ENCODE results near the gene SUPT4H1.

Gene SUPT4H1

DNA sequence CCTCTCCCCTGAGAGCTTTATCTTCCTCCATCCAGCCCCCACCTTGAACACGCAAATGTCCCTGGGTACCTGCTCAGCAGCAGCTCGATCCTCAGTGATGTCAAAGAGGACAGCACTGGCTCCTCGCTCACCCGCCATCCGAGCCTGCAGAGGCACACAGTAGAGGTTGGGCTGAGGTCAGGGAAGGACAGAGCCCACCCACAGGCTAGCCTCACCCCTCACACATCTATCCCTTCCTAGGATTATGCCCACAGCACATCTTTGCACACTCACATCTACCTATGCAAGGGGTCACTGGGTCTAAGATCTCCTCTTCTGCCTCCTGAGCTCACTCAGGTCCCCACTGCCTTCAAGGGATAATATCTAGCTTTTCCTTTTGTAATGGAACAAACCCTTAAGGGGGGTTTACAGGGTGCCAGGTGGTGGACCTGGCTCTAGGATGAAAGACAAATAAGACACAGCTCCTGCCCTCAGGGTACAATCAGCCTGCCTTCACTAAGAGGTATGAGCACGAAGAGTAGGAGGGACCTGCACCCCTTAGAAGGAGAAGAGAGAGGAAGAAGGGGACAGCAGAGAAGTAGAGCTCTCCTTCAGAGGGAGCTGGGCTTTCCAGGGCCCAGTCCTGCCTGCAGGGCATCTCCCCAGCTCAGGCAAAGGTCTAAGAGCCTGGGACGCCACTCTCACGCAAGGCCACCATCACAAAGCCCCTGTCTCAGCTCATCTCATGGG, 11.6 kb upstream of the SUPT4H1 start:
- Histone ChIP-seq H4K8ac (ENCODE audit: low read length) (no peak overlapping the region), H3K18ac (ENCODE audit: low read depth in 1 of 2, low read length in 2 of 2) (no peak overlapping the region), H3K36me3 (ENCODE audit: control insufficient read depth in 1 of 2, insufficient read depth in 2 of 2, low read depth in 1 of 2, low read length in 2 of 2) (no peaks in the 10 kb centered on the region), H3K4me1 (ENCODE audit: control insufficient read depth, insufficient read depth, low read depth, low read length) (no peaks in the 10 kb centered on the region), H2BK15ac (ENCODE audit: low read depth, poor library complexity, severe bottlenecking) (no peak overlapping the region), H3K9ac (ENCODE audit: low read length) (no peak overlapping the region), H3K79me1 (replicated peaks; ENCODE audit: low read length, poor library complexity, severe bottlenecking) (no peaks in the 10 kb centered on the region), H2BK5ac (ENCODE audit: low read depth, low read length, poor library complexity, severe bottlenecking) (no peak overlapping the region), H2AFZ (ENCODE audit: low read depth, low read length) (no peak overlapping the region), H3K14ac (ENCODE audit: low read length in 2 of 2) (no peak overlapping the region), H3K23ac (ENCODE audit: low read length in 2 of 2) (no peak overlapping the region), H3K27me3 (ENCODE audit: control insufficient read depth in 1 of 2, insufficient read depth in 1 of 2, low read length in 2 of 2) (peaks cover 36 to 42% of the 10 kb centered on the region in 2 experiments), H3K4me2 (ENCODE audit: low read length, poor library complexity, severe bottlenecking) (no peak overlapping the region), H3K4me3 (ENCODE audit: insufficient read depth in 1 of 2, low read depth in 1 of 2, low read length in 2 of 2) (peak overlapping the region in 1 of 2 experiments; percentile 29), H2BK12ac (ENCODE audit: low read length in 2 of 2) (no peak overlapping the region), H3K27ac (ENCODE audit: low read length, poor library complexity, severe bottlenecking) (no peak overlapping the region), H4K91ac (ENCODE audit: low read length) (no peak overlapping the region), H2BK120ac (ENCODE audit: low read depth, low read length) (no peak overlapping the region), H3K9me3 (ENCODE audit: control insufficient read depth, low read length) (no peaks in the 10 kb centered on the region), H2AK5ac (ENCODE audit: low read length, severe bottlenecking) (no peak overlapping the region), H3K4ac (ENCODE audit: low read depth in 1 of 2, low read length in 2 of 2) (no peak overlapping the region)
- no peak for DNase-seq
- WGBS: 84% methylated on average over 8 of the region's 8 CpGs

DNA sequence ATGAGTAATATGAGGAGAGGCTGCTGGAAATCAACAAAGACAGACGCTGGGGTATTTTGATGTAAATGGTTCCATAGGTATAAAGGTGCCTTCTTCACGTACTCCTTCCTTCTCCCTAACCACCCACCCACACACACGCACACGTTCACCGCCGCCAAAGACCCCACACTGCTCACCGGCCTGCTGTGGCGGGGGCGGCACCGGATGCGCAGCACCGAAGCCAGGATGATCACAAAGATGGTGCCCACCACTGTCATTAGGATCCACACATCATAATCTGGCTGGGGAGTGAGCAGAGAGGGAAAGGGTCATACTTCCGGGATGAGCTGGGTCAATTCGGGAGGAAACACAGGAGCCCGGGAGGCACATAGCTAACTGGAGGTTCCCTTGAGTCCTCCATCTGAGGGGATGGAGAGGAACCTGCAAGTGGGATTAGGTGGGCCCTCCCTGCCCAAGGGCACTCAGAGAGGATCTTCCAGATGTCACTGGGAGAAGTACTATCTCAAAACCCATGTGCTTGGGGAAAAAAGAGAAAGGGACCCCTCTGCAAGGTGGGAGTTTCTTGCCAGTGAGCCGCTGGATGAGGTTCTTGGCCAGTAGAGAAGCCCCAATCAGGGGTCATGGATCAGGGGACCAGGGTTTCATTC, 10.5 kb upstream of the SUPT4H1 start:
- H3K27me3 ChIP-seq (ENCODE audit: control insufficient read depth in 1 of 2, insufficient read depth in 1 of 2, low read length in 2 of 2): peaks cover 41 to 42% of the 10 kb centered on the region in 2 experiments
- no peak overlapping the region for H3K4me3 ChIP-seq (ENCODE audit: insufficient read depth in 1 of 2, low read depth in 1 of 2, low read length in 2 of 2)
- no peak for DNase-seq
- H2AFZ ChIP-seq (ENCODE audit: low read depth, low read length): no peak overlapping the region
- no peak overlapping the region for H3K4ac ChIP-seq (ENCODE audit: low read depth in 1 of 2, low read length in 2 of 2)
- no peak overlapping the region for H3K4me2 ChIP-seq (ENCODE audit: low read length, poor library complexity, severe bottlenecking)
- H3K14ac ChIP-seq (ENCODE audit: low read length in 2 of 2): no peak overlapping the region
- H3K9ac ChIP-seq (ENCODE audit: low read length): no peak overlapping the region
- peaks cover 0 to 6% of the 10 kb centered on the region in 2 experiments for H3K36me3 ChIP-seq (ENCODE audit: control insufficient read depth in 1 of 2, insufficient read depth in 2 of 2, low read depth in 1 of 2, low read length in 2 of 2)
- H4K8ac ChIP-seq (ENCODE audit: low read length): no peak overlapping the region
- no peak overlapping the region for H2BK120ac ChIP-seq (ENCODE audit: low read depth, low read length)
- no peak overlapping the region for H3K18ac ChIP-seq (ENCODE audit: low read depth in 1 of 2, low read length in 2 of 2)
- H2BK5ac ChIP-seq (ENCODE audit: low read depth, low read length, poor library complexity, severe bottlenecking): no peak overlapping the region
- no peak overlapping the region for H2AK5ac ChIP-seq (ENCODE audit: low read length, severe bottlenecking)
- H3K23ac ChIP-seq (ENCODE audit: low read length in 2 of 2): no peak overlapping the region
- no peak overlapping the region for H2BK15ac ChIP-seq (ENCODE audit: low read depth, poor library complexity, severe bottlenecking)
- peak overlapping the region; percentile 70 for H4K91ac ChIP-seq (ENCODE audit: low read length)
- H3K79me1 ChIP-seq (replicated peaks; ENCODE audit: low read length, poor library complexity, severe bottlenecking): no peaks in the 10 kb centered on the region
- H2BK12ac ChIP-seq (ENCODE audit: low read length in 2 of 2): no peak overlapping the region
- WGBS: 88% methylated on average over 11 of the region's 16 CpGs
- H3K9me3 ChIP-seq (ENCODE audit: control insufficient read depth, low read length): no peaks in the 10 kb centered on the region
- no peak overlapping the region for H3K27ac ChIP-seq (ENCODE audit: low read length, poor library complexity, severe bottlenecking)
- H3K4me1 ChIP-seq (ENCODE audit: control insufficient read depth, insufficient read depth, low read depth, low read length): no peaks in the 10 kb centered on the region

DNA sequence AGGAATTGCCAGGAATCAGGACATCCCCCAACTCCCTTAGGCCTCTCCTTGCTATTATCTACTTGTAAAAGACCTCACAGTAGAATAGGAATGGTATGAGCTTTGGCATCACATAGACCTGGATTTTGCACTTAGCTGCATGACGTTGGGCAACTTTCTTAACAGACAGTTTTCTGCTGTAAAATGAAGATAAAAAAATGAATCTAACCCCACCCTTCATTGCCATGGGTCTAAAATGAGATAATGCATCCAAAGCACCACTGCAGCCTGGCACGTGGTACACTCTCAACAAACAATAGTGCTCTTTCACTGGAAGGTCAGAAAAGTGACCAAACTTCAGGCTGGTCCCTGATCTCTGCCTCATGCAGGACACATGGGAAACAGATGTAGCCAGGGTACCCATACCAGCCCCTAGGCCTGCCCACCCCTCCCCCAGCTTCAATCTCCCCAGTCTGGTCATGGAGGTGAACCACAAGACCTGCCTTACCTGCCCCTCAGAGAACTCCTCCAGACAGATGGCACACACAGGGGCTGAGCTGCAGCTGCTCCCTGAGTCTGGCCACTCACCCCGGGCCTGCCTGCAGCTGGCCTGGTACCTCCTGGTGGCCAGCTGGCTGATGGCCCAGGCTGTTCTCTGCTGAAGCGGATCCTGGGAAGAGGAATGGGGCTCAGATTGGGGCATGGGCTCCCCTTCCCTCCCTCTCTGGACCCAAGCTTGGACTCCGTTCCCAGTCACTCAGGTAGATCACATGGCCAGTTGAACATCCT, 8.5 kb upstream of the SUPT4H1 start:
- H2BK12ac ChIP-seq (ENCODE audit: low read length in 2 of 2): no peak overlapping the region
- H3K27me3 ChIP-seq (ENCODE audit: control insufficient read depth in 1 of 2, insufficient read depth in 1 of 2, low read length in 2 of 2): peaks cover 38 to 41% of the 10 kb centered on the region in 2 experiments
- WGBS: 67% methylated on average over 5 of the region's 5 CpGs
- no peak overlapping the region for H2AK5ac ChIP-seq (ENCODE audit: low read length, severe bottlenecking)
- no peak overlapping the region for H4K91ac ChIP-seq (ENCODE audit: low read length)
- DNase-seq: no peak
- H3K9ac ChIP-seq (ENCODE audit: low read length): no peak overlapping the region
- H3K23ac ChIP-seq (ENCODE audit: low read length in 2 of 2): no peak overlapping the region
- H3K14ac ChIP-seq (ENCODE audit: low read length in 2 of 2): no peak overlapping the region
- H3K4me3 ChIP-seq (ENCODE audit: insufficient read depth in 1 of 2, low read depth in 1 of 2, low read length in 2 of 2): no peak overlapping the region
- H2AFZ ChIP-seq (ENCODE audit: low read depth, low read length): no peak overlapping the region
- no peak overlapping the region for H3K18ac ChIP-seq (ENCODE audit: low read depth in 1 of 2, low read length in 2 of 2)
- H2BK5ac ChIP-seq (ENCODE audit: low read depth, low read length, poor library complexity, severe bottlenecking): no peak overlapping the region
- peaks cover 0 to 6% of the 10 kb centered on the region in 2 experiments for H3K36me3 ChIP-seq (ENCODE audit: control insufficient read depth in 1 of 2, insufficient read depth in 2 of 2, low read depth in 1 of 2, low read length in 2 of 2)
- H2BK120ac ChIP-seq (ENCODE audit: low read depth, low read length): no peak overlapping the region
- H3K4me1 ChIP-seq (ENCODE audit: control insufficient read depth, insufficient read depth, low read depth, low read length): no peaks in the 10 kb centered on the region
- no peak overlapping the region for H3K4me2 ChIP-seq (ENCODE audit: low read length, poor library complexity, severe bottlenecking)
- H4K8ac ChIP-seq (ENCODE audit: low read length): no peak overlapping the region
- H3K9me3 ChIP-seq (ENCODE audit: control insufficient read depth, low read length): no peaks in the 10 kb centered on the region
- no peak overlapping the region for H3K27ac ChIP-seq (ENCODE audit: low read length, poor library complexity, severe bottlenecking)
- no peak overlapping the region for H2BK15ac ChIP-seq (ENCODE audit: low read depth, poor library complexity, severe bottlenecking)
- H3K79me1 ChIP-seq (replicated peaks; ENCODE audit: low read length, poor library complexity, severe bottlenecking): no peaks in the 10 kb centered on the region
- H3K4ac ChIP-seq (ENCODE audit: low read depth in 1 of 2, low read length in 2 of 2): no peak overlapping the region

All from mesenchymal stem cell (in vitro differentiated cells and primary cell).